ENCODE data around the gene KIF17. TPM values are rescaled to one million over a fixed set of nuclear protein-coding genes. Genes with fewer than 3 reads are reported as not detected.

The KIF17 gene
- total and polyA plus RNA-seq, 2 of the 4 experiments (the other 2 are of a cell fraction): 4.5 to 5.7 TPM

DNA sequence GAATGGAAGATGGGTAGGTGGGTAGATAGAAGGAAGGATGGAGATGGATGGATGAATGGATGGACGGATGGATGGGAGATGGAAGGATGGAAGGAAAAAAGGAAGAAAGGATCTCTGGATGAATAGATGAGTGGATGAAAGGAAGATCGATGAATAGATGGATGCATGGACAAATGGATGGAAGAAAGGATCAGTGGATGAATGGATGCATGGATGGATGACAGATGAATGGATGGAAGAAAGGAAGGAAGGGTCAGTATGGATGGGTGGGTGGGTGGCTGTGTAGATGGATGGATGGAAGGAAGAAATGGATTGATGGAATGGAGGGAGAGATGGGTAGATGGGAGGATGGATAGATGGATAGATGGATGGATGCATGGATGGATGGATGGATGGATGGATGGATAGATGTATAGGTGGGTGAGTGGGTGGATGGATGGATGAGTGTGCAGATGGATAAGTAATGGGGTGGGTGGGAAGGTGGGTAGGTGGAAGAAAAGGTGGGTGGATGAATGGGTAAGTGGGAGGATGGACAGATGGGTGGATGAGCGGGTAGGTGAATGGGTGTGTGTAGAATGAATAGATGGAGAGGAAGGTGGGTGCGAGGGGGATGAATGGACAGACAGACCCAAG, 14.6 kb downstream of the KIF17 start:
- Histone ChIP-seq H2AK5ac (ENCODE audit: low read depth, low read length) (no peak overlapping the region), H2BK120ac (ENCODE audit: low read depth, low read length) (no peak overlapping the region), H2BK15ac (ENCODE audit: low read depth, low read length) (0 out of 3 replicates have a peak overlapping the region, but pooled peaks have one; percentile 13), H2AFZ (replicated peaks; ENCODE audit: low read length, poor library complexity) (no peak overlapping the region), H4K5ac (ENCODE audit: low read depth, low read length) (no peak overlapping the region), H3K36me3 (ENCODE audit: control insufficient read depth, insufficient read depth, low read length) (no peaks in the 10 kb centered on the region), H3K23ac (ENCODE audit: low read depth, low read length) (no peak overlapping the region), H4K8ac (ENCODE audit: low read depth in 2 of 2, low read length in 2 of 2) (no peak overlapping the region), H3K4ac (ENCODE audit: low read depth, low read length) (no peak overlapping the region), H3K4me1 (ENCODE audit: control insufficient read depth, insufficient read depth, low read length) (peaks cover 4% of the 10 kb centered on the region), H4K20me1 (ENCODE audit: insufficient read depth, low read length) (no peaks in the 10 kb centered on the region; the same call in 1 of the 2 replicates), H2BK20ac (ENCODE audit: low read depth, low read length) (no peak overlapping the region), H3K14ac (replicated peaks; ENCODE audit: low read depth, low read length) (no peak overlapping the region), H3K79me1 (ENCODE audit: low read depth in 1 of 2, low read length in 2 of 2) (peaks cover 0 to 10% of the 10 kb centered on the region in 2 experiments; a peak in 2 of 4 replicates), H3K4me3 (ENCODE audit: insufficient read depth, low read depth, low read length) (no peak overlapping the region), H3K27ac (ENCODE audit: insufficient read depth, low read length) (no peak overlapping the region), H3K9me1 (ENCODE audit: insufficient read depth, low read length) (peaks cover 6% of the 10 kb centered on the region), H3K27me3 (ENCODE audit: control insufficient read depth, insufficient read depth, low read length) (no peaks in the 10 kb centered on the region), H3K18ac (ENCODE audit: low read depth, low read length) (no peak overlapping the region), H3K9ac (ENCODE audit: low read depth, low read length) (no peak overlapping the region), H2AK9ac (replicated peaks; ENCODE audit: low read depth, low read length, poor library complexity) (no peak overlapping the region), H3K9me3 (ENCODE audit: control insufficient read depth, insufficient read depth, low read length) (no peaks in the 10 kb centered on the region), H2BK5ac (ENCODE audit: low read depth, low read length, poor library complexity, severe bottlenecking) (no peak overlapping the region), H4K91ac (ENCODE audit: insufficient read depth, low read depth, low read length) (no peak overlapping the region), H3K56ac (ENCODE audit: extremely low read depth, insufficient read depth, low read length) (no peak overlapping the region), H3K4me2 (ENCODE audit: low read depth, low read length) (no peak overlapping the region)
- dilution Hi-C loops (cut with HindIII; ENCODE audit: low sequenced_read_pairs, unreplicated experiment): no loop called here
- DNase-seq (no peak), ATAC-seq (ENCODE audit: low read depth) (no peak)
- CTCF ChIA-PET: no interaction called here
- intact Hi-C loops (cut with micrococcal nuclease): no loop called here
- no peak for TF ChIP-seq CTCF (conservative IDR thresholded peaks at IDR 0.05; ENCODE audit: low read depth, low read length)
- TF ChIP-seq BHLHE40 (IDR thresholded peaks at IDR 0.05; ENCODE audit: low read depth, low read length): no peak
- TF ChIP-seq RFX5 (IDR thresholded peaks at IDR 0.05; ENCODE audit: low read depth, low read length): no peak
- in situ Hi-C loops (cut with MboI; ENCODE audit: low sequenced_read_pairs): no loop called here
- POLR2A ChIA-PET (ENCODE audit: unreplicated experiment): no interaction called here
- WGBS, 2 experiments (ENCODE audit: extremely low coverage in 2 of 2, insufficient read length in 1 of 2): 100% methylated on average over 2 of the region's 4 CpGs
- BruUV-seq (replicated peaks): no TSS peak

Measured in IMR-90 (cell line).